GM12878 (cell line): Measurements from ENCODE around the gene POLA2. TPM values are rescaled to one million over a fixed set of nuclear protein-coding genes. Genes with fewer than 3 reads are reported as not detected.

Source experiments
- BRCA1 ChIP-seq: IDR thresholded peaks from 2 replicates; pipeline ENCODE4 v1.6.1; 2011; ENCODE audit warnings: low read depth, low read length, improper control_type of control experiment
- CHD2 ChIP-seq: IDR thresholded peaks from 2 replicates; pipeline ENCODE4 v1.6.1; 2011; ENCODE audit warnings: low read depth, low read length, improper control_type of control experiment, borderline replicate concordance
- CTCF ChIP-seq, 3 experiments: IDR thresholded peaks in 2 of 3; conservative IDR thresholded peaks in 1 of 3; 2 replicates each; pipeline ENCODE4 v1.5.1; 2011; ENCODE audit warnings: low read depth in 3 of 3, low read length in 3 of 3, mild to moderate bottlenecking in 3 of 3, control low read depth in 2 of 3, moderate library complexity in 2 of 3, inconsistent platforms in 1 of 3, mixed read lengths in 1 of 3; ENCODE audit not compliant: control insufficient read depth in 2 of 3, insufficient read depth in 1 of 3; ENCODE audit errors: extremely low read depth in 1 of 3
- E4F1 ChIP-seq: fragments of 450-650 bp; IDR thresholded peaks from 2 replicates; pipeline ENCODE4 v1.6.1; 2018; ENCODE audit warnings: borderline replicate concordance, mild to moderate bottlenecking; ENCODE audit not compliant: partially characterized antibody
- EGR1 ChIP-seq, 2 experiments: IDR thresholded peaks; 1 replicate in 1 of 2; 2 replicates in 1 of 2; pipeline ENCODE4 v1.6.1; 2011 to 2012; ENCODE audit warnings: low read depth in 2 of 2, low read length in 2 of 2, borderline replicate concordance in 1 of 2, mild to moderate bottlenecking in 1 of 2, moderate library complexity in 1 of 2
- HDAC6 ChIP-seq: fragments of 200-600 bp; sonication (generic); IDR thresholded peaks from one replicate; pipeline ENCODE4 v1.8.0; 2017; ENCODE audit warnings: antibody characterized with exemption; ENCODE audit not compliant: unreplicated experiment
- IKZF1 ChIP-seq: fragments of 450-650 bp; conservative IDR thresholded peaks from 2 replicates; pipeline ENCODE4 v1.6.1; 2017; ENCODE audit warnings: antibody characterized with exemption, mild to moderate bottlenecking
- IKZF2 ChIP-seq, 2 experiments: fragments of 450-650 bp; IDR thresholded peaks; 2 replicates each; pipeline ENCODE4 v1.6.1; 2017; ENCODE audit warnings: mild to moderate bottlenecking in 2 of 2, moderate library complexity in 2 of 2
- PAX8 ChIP-seq: fragments of 450-650 bp; IDR thresholded peaks from 2 replicates; pipeline ENCODE4 v1.6.1; 2017; ENCODE audit warnings: mild to moderate bottlenecking, moderate library complexity
- RAD51 ChIP-seq: fragments of 450-650 bp; IDR thresholded peaks from 2 replicates; pipeline ENCODE4 v1.6.1; 2016; ENCODE audit warnings: moderate library complexity, mild to moderate bottlenecking, inconsistent platforms
- RCOR1 ChIP-seq: conservative IDR thresholded peaks from 2 replicates; pipeline ENCODE4 v1.6.1; 2012; ENCODE audit warnings: low read depth, low read length, improper control_type of control experiment
- RELA ChIP-seq: fragments of 450-650 bp; IDR thresholded peaks from 2 replicates; pipeline ENCODE4 v1.8.0; 2014; ENCODE audit warnings: borderline replicate concordance; ENCODE audit not compliant: partially characterized antibody
- TAF1 ChIP-seq: IDR thresholded peaks from 2 replicates; pipeline ENCODE4 v1.6.1; 2011; ENCODE audit warnings: mild to moderate bottlenecking, low read depth, low read length, borderline replicate concordance
- TCF7 ChIP-seq: IDR thresholded peaks from 2 replicates; pipeline ENCODE4 v1.6.1; 2014; ENCODE audit warnings: antibody characterized with exemption, borderline replicate concordance
- ZBTB11 ChIP-seq: fragments of 450-650 bp; formaldehyde crosslinking; IDR thresholded peaks from 2 replicates; pipeline ENCODE4 v1.5.0; 2022; ENCODE audit warnings: mild to moderate bottlenecking, missing genetic modification characterization
- ZNF592 ChIP-seq: fragments of 450-650 bp; IDR thresholded peaks from 2 replicates; pipeline ENCODE4 v1.6.1; 2017; ENCODE audit warnings: mild to moderate bottlenecking, moderate library complexity
- ZZZ3 ChIP-seq: IDR thresholded peaks from 2 replicates; pipeline ENCODE4 v1.6.1; 2011; ENCODE audit warnings: low read depth; ENCODE audit not compliant: control insufficient read depth, insufficient read length
- polyA plus RNA-seq, 11 experiments: library from polyadenylated mRNA; depleted of rRNA in 4 of 11; unstranded in 6 of 11; stranded (reverse) in 5 of 11; fragments of >200 nt; fragmentation: Nextera tagmentation in 4 of 11; fragmentation: Illumina TruSeq in 1 of 11; extraction: Ambion mirVana in 4 of 11; extraction: Trizol in 1 of 11; gene quantifications; 1 replicate in 1 of 11; 2 replicates in 10 of 11; pipeline versions ENCODE4 v1.2.1 to v1.2.3, GENCODE V29; 2011 to 2016; ENCODE audit warnings: inconsistent platforms in 2 of 11, missing spikeins in 2 of 11, low read depth in 1 of 11
- total RNA-seq, 4 experiments: library from RNA; depleted of rRNA in 3 of 4; stranded (reverse); fragments of >200 nt in 3 of 4; fragmentation: Illumina TruSeq in 1 of 4; extraction: Trizol in 1 of 4; gene quantifications; 2 replicates each; pipeline versions ENCODE4 v1.2.1 to v1.2.3, GENCODE V29; 2013 to 2021

Gene POLA2
- total and polyA plus RNA-seq, 10 of the 15 experiments (the other 5 are each of a cell fraction or from before 2014, with no cell fraction given): 4.2 to 121 (median 56.2) TPM

GRCh38 chr11:65261591-65262380, at the start of gene POLA2 (continued):
- TF ChIP-seq E4F1 (no peak), ZNF592 (no peak), CHD2 (peak; percentile 52), CTCF (IDR thresholded peaks at IDR 0.05 in 2 of 3, conservative IDR thresholded peaks at IDR 0.05 in 1 of 3; ENCODE audit: control insufficient read depth in 2 of 3, extremely low read depth in 1 of 3, insufficient read depth in 1 of 3, low read depth in 3 of 3, low read length in 3 of 3) (no peak), BRCA1 (no peak), TCF7 (no peak), RAD51 (no peak), IKZF2 (IDR thresholded peaks at IDR 0.05) (peak; percentile 3 to 22; a peak in 2 of 4 replicates), ZBTB11 (CRISPR knock-in tag) (no peak), PAX8 (no peak), RCOR1 (no peak), ZZZ3 (no peak), RELA (peak; percentile 39), IKZF1 (peak; percentile 100), EGR1 (IDR thresholded peaks at IDR 0.05; ENCODE audit: borderline replicate concordance in 1 of 2, low read depth in 2 of 2, low read length in 2 of 2) (peak in 1 of 2 experiments; percentile 96; a peak in 2 of 3 replicates), TAF1 (peak; percentile 85; the same call in 1 of the 2 replicates), HDAC6 (no peak)
